PFSK-1 (cell line): ENCODE results near the gene CHMP5.

ENCODE experiments used
- FOXP2 ChIP-seq: optimal IDR thresholded peaks from 2 replicates; pipeline ENCODE3; 2011; ENCODE audit warnings: borderline replicate concordance, control low read depth, inconsistent platforms; ENCODE audit not compliant: insufficient read depth; ENCODE audit errors: extremely low read length, extremely low read depth
- POLR2AphosphoS5 ChIP-seq: IDR thresholded peaks from 2 replicates; pipeline ENCODE4 v1.6.1; 2012; ENCODE audit warnings: low read depth, mild to moderate bottlenecking, control low read depth, low read length, moderate library complexity
- REST ChIP-seq, 2 experiments: IDR thresholded peaks; 2 replicates each; pipeline versions ENCODE4 v1.6.1 to v1.8.0; 2011 to 2012; ENCODE audit warnings: low read depth in 2 of 2, low read length in 2 of 2, control low read depth in 1 of 2, inconsistent platforms in 1 of 2, mild to moderate bottlenecking in 1 of 2, moderate library complexity in 1 of 2; ENCODE audit not compliant: insufficient read depth in 1 of 2
- SIN3A ChIP-seq: IDR thresholded peaks from 2 replicates; pipeline ENCODE4 v1.6.1; 2012; ENCODE audit warnings: mild to moderate bottlenecking, low read length, moderate library complexity, borderline replicate concordance; ENCODE audit not compliant: insufficient read depth
- TAF1 ChIP-seq: IDR thresholded peaks from 2 replicates; pipeline ENCODE4 v1.6.1; 2012; ENCODE audit warnings: low read length, control low read depth, borderline replicate concordance; ENCODE audit not compliant: insufficient read depth

Gene CHMP5

GRCh38 chr9:33223696-33224095 is 41.2 kb upstream of the CHMP5 start:
- TF ChIP-seq FOXP2 (no peak), SIN3A (no peak), REST (IDR thresholded peaks at IDR 0.05; ENCODE audit: insufficient read depth in 1 of 2, low read depth in 2 of 2, low read length in 2 of 2) (no peak), POLR2AphosphoS5 (no peak), TAF1 (no peak)

GRCh38 chr9:33225319-33226147 is 39.3 kb upstream of the CHMP5 start:
- TF ChIP-seq TAF1 (no peak), REST (IDR thresholded peaks at IDR 0.05; ENCODE audit: insufficient read depth in 1 of 2, low read depth in 2 of 2, low read length in 2 of 2) (no peak), SIN3A (no peak), FOXP2 (no peak), POLR2AphosphoS5 (no peak)

DNA sequence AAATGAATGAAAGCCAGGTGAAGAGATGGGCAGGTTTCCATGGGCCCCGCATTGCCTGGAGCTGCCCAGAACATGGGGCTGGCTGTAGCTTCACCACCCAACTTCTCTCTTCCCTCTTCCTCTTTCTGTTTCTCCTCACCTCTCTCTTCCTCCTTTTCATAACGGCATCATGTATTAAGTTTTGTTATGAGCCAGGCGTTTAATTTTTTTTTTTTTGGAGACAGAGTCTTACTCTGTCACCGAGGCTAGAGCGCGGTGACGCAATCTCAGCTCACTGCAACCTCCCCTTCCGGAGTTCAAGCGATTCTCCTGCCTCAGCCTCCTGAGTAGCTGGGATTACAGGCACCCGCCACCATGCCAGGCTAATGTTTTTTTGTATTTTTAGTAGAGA is 37.8 kb upstream of the CHMP5 start:
- TF ChIP-seq SIN3A = no peak
- no peak for TF ChIP-seq TAF1

DNA sequence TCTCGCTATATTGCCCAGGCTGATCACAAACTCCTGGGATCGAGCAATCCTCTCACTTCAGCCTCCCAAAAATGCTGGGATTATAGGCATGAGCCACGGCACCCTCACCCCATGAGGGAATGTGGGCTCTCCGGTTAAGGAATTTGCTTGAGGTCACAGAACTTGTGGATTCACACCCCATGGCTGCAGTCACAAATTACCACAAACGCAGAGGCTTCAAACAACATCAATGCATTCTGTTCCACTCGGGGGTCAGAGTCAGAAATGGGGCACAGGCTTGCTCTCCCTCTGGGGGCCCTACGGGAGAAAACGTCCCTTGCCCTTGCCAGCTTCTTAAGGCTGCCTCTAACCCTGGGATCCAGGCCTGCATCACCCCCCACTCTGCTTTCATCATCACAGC is 37.1 kb upstream of the CHMP5 start:
- no peak for TF ChIP-seq SIN3A
- no peak for TF ChIP-seq POLR2AphosphoS5
- no peak for TF ChIP-seq REST (IDR thresholded peaks at IDR 0.05; ENCODE audit: insufficient read depth in 1 of 2, low read depth in 2 of 2, low read length in 2 of 2)
- TF ChIP-seq FOXP2 = no peak
- TF ChIP-seq TAF1 = no peak

GRCh38 chr9:33228606-33229005 is 36.2 kb upstream of the CHMP5 start:
- TF ChIP-seq REST (IDR thresholded peaks at IDR 0.05; ENCODE audit: insufficient read depth in 1 of 2, low read depth in 2 of 2, low read length in 2 of 2) = no peak
